Measurements from ENCODE around the gene MUC5AC.
"Not testable (repeated sequence)": the region's sequence is repeated elsewhere in the genome, so short reads cannot be mapped to it uniquely, and the experiment has no call there.

MUC5AC gene

DNA sequence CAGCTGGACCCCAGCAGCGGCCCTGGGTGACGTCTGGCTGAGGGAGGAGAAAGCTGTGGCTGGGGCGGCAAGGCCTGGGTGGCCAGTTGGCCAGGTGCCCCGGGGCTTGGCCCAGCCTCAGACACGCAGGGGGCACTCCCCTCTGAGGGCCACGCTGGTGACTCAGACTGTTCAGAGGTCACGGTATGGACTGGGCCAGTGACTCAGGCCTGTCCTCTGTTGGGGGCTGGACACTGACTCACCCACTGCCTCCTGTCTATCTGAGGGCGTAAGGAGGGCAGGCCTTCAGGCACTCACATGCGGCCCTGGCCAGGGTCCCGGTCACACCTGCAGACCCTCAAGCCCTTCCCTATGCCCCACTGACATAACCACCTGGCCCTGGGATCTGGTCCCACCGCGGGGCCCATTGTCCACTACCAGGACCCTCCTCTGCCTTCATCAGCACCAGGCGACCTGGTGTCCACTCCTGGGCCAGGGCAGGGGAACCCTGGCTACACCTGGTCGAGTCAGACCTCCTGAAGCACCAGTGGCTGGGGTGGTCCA, 3.7 kb upstream of the MUC5AC start:
- Histone ChIP-seq H3K9me3 (ENCODE audit: control insufficient read depth, insufficient read depth, low read length) (no peaks in the 10 kb centered on the region), H3K4me1 (ENCODE audit: control insufficient read depth, insufficient read depth, low read length) (no peaks in the 10 kb centered on the region), H3K36me3 (ENCODE audit: control insufficient read depth, insufficient read depth, low read length) (no peaks in the 10 kb centered on the region), H3K27me3 (ENCODE audit: control insufficient read depth, insufficient read depth, low read length) (no peaks in the 10 kb centered on the region), H3K9ac (ENCODE audit: low read depth, low read length) (no peak overlapping the region), H3K4me3 (ENCODE audit: low read depth, low read length) (no peak overlapping the region)

DNA sequence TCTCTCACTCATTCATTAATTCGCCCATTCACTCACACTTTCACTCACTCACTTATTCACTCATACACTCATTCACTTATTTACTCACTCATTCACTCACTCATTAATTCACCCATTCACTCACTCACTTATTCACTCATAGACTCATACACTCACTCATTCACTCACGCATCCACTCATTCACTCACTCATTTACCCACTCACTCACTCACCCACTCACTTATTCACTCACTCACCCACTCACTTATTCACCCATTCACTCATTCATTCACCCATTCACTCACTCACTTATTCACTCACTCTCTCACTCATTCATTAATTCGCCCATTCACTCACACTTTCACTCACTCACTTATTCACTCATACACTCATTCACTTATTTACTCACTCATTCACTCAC, 3.1 kb upstream of the MUC5AC start:
- H3K36me3 ChIP-seq (ENCODE audit: control insufficient read depth, insufficient read depth, low read length); H3K27me3 ChIP-seq (ENCODE audit: control insufficient read depth, insufficient read depth, low read length); H3K9me3 ChIP-seq (ENCODE audit: control insufficient read depth, insufficient read depth, low read length); H3K4me1 ChIP-seq (ENCODE audit: control insufficient read depth, insufficient read depth, low read length); H3K4me3 ChIP-seq (ENCODE audit: low read depth, low read length); H3K9ac ChIP-seq (ENCODE audit: low read depth, low read length): not testable (repeated sequence)

DNA sequence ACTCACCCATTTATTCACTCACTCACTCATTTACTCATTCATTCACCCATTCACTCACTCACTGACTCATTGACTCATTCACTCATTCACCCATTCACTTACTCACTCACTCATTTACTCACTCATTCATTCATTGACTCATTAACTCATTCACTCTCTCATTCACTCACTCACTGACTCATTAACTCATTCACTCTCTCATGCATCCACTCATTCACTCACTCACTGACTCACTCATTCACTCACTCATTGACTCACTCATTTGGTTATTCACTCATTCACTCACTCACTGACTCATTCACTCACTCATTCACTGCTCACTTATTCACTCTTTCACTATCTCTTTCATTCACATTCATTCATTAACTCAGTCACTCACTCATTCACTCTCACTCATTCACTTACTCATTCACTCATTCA, 2.5 kb upstream of the MUC5AC start:
- H3K4me1 ChIP-seq (ENCODE audit: control insufficient read depth, insufficient read depth, low read length): no peaks in the 10 kb centered on the region
- no peak overlapping the region for H3K4me3 ChIP-seq (ENCODE audit: low read depth, low read length)
- H3K27me3 ChIP-seq (ENCODE audit: control insufficient read depth, insufficient read depth, low read length): no peaks in the 10 kb centered on the region
- no peak overlapping the region for H3K9ac ChIP-seq (ENCODE audit: low read depth, low read length)
- no peaks in the 10 kb centered on the region for H3K9me3 ChIP-seq (ENCODE audit: control insufficient read depth, insufficient read depth, low read length)
- H3K36me3 ChIP-seq (ENCODE audit: control insufficient read depth, insufficient read depth, low read length): no peaks in the 10 kb centered on the region

- Histone ChIP-seq H3K4me3 (ENCODE audit: low read depth, low read length) (no peak overlapping the region), H3K27me3 (ENCODE audit: control insufficient read depth, insufficient read depth, low read length) (no peaks in the 10 kb centered on the region), H3K36me3 (ENCODE audit: control insufficient read depth, insufficient read depth, low read length) (no peaks in the 10 kb centered on the region), H3K4me1 (ENCODE audit: control insufficient read depth, insufficient read depth, low read length) (no peaks in the 10 kb centered on the region), H3K9me3 (ENCODE audit: control insufficient read depth, insufficient read depth, low read length) (no peaks in the 10 kb centered on the region), H3K9ac (ENCODE audit: low read depth, low read length) (no peak overlapping the region)
Observed at GRCh38 chr11:1156506-1157340, 1.0 kb upstream of the MUC5AC start.

GRCh38 chr11:1157341-1157644, 460 bp upstream of the MUC5AC start:
- Histone ChIP-seq H3K4me1 (ENCODE audit: control insufficient read depth, insufficient read depth, low read length) (no peaks in the 10 kb centered on the region), H3K9ac (ENCODE audit: low read depth, low read length) (no peak overlapping the region), H3K36me3 (ENCODE audit: control insufficient read depth, insufficient read depth, low read length) (no peaks in the 10 kb centered on the region), H3K27me3 (ENCODE audit: control insufficient read depth, insufficient read depth, low read length) (no peaks in the 10 kb centered on the region), H3K4me3 (ENCODE audit: low read depth, low read length) (no peak overlapping the region), H3K9me3 (ENCODE audit: control insufficient read depth, insufficient read depth, low read length) (no peaks in the 10 kb centered on the region)

DNA sequence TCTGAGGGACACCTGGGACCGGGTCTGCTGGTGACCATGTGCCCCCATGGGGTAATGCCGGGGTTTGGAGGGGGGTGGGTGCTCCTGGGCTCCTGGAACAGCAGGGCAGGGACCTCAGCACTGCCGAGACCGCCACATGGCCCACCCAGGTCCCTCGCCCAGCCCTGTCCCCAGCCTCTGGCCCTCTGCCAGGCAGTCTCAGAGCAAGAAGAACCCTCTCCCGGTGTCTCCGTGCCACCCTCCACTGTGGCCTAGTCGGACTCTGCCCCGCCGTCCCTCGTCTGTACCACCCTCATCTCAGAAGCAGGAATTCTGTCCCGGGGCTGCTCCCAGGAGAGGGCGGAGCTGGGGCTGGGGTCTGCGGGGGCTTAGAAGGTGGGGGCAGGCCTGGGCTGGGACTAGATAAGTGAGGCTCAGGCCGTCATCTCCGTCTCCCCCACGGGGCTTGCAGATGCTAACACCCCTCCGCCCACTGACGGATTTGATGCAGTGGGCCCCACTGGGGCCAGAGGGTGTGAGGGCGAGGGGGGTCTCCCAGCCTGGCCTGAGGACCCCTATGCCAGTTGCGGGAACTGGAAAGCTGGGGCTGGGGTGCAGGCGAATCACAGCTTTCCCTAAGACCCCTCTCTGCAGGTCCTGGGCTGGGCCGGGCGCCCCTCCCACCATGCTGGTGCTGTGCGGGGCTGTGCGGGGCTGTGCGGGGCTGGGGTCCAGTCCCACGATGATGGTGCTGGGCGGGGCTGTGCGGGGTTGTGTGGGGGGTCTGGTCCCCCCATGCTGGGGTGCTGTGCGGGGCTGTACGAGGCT, 1.1 kb downstream of the MUC5AC start:
- H3K27me3 ChIP-seq (ENCODE audit: control insufficient read depth, insufficient read depth, low read length): no peaks in the 10 kb centered on the region

GRCh38 chr11:1159488-1160220, 1.9 kb downstream of the MUC5AC start:
- not testable (repeated sequence) for H3K4me3 ChIP-seq (ENCODE audit: low read depth, low read length); H3K27me3 ChIP-seq (ENCODE audit: control insufficient read depth, insufficient read depth, low read length); H3K9me3 ChIP-seq (ENCODE audit: control insufficient read depth, insufficient read depth, low read length); H3K36me3 ChIP-seq (ENCODE audit: control insufficient read depth, insufficient read depth, low read length); H3K9ac ChIP-seq (ENCODE audit: low read depth, low read length); H3K4me1 ChIP-seq (ENCODE audit: control insufficient read depth, insufficient read depth, low read length)

More for the DNA sequence above, 1.1 kb downstream of the MUC5AC start:
- no peak overlapping the region for H3K9ac ChIP-seq (ENCODE audit: low read depth, low read length)
- no peaks in the 10 kb centered on the region for H3K9me3 ChIP-seq (ENCODE audit: control insufficient read depth, insufficient read depth, low read length)
- H3K4me1 ChIP-seq (ENCODE audit: control insufficient read depth, insufficient read depth, low read length): no peaks in the 10 kb centered on the region
- H3K36me3 ChIP-seq (ENCODE audit: control insufficient read depth, insufficient read depth, low read length): no peaks in the 10 kb centered on the region
- H3K4me3 ChIP-seq (ENCODE audit: low read depth, low read length): no peak overlapping the region

DNA sequence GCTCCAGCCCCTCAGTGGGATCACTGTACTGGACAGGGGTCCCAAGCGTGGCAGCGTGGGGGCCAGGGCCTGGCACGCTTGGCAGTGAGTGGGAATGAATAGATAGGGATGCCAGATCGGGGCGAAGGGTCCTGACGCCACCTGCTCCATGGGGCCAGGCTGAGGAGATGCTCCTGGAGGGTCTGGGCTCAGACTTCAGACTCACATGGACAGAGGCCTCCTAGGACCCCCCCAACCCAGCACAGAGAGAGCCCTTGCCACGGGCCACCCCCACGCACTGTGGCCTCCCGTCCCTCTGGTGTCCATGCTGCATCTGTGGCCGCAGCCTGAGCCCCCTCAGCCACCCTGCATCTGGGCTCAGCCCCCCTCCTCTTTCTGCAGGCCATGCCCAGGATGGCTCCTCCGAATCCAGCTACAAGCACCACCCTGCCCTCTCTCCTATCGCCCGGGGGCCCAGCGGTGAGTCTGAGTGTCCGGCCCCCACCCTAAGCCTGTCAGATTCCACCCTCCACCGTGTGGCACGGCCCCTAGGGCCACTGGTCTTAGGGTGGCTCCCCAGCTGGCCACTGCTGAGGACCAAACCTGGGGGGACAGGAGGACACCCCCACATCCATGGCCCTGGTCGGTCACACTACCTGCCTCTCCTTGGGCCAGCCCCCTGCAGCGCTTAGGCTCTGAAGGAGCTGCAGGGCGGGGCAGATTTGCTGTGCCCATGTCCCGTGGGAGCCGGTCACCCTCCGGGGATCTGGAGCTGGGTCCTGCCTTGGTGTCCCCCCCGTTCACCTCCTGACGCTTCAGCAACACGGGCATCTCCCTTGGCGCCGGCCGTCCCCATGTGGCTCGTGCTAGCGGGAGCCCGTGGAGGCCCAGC, 2.7 kb downstream of the MUC5AC start:
- H3K9me3 ChIP-seq (ENCODE audit: control insufficient read depth, insufficient read depth, low read length): no peaks in the 10 kb centered on the region
- no peaks in the 10 kb centered on the region for H3K4me1 ChIP-seq (ENCODE audit: control insufficient read depth, insufficient read depth, low read length)
- H3K9ac ChIP-seq (ENCODE audit: low read depth, low read length): no peak overlapping the region
- H3K36me3 ChIP-seq (ENCODE audit: control insufficient read depth, insufficient read depth, low read length): no peaks in the 10 kb centered on the region
- H3K27me3 ChIP-seq (ENCODE audit: control insufficient read depth, insufficient read depth, low read length): no peaks in the 10 kb centered on the region
- H3K4me3 ChIP-seq (ENCODE audit: low read depth, low read length): no peak overlapping the region

- no peaks in the 10 kb centered on the region for H3K9me3 ChIP-seq (ENCODE audit: control insufficient read depth, insufficient read depth, low read length)
Observed at GRCh38 chr11:1161410-1162137, 3.8 kb downstream of the MUC5AC start.

GRCh38 chr11:1162138-1162475, 4.4 kb downstream of the MUC5AC start:
- H3K9ac ChIP-seq (ENCODE audit: low read depth, low read length): no peak overlapping the region
- no peak overlapping the region for H3K4me3 ChIP-seq (ENCODE audit: low read depth, low read length)
- no peaks in the 10 kb centered on the region for H3K4me1 ChIP-seq (ENCODE audit: control insufficient read depth, insufficient read depth, low read length)
- no peaks in the 10 kb centered on the region for H3K27me3 ChIP-seq (ENCODE audit: control insufficient read depth, insufficient read depth, low read length)
- no peaks in the 10 kb centered on the region for H3K36me3 ChIP-seq (ENCODE audit: control insufficient read depth, insufficient read depth, low read length)
- no peaks in the 10 kb centered on the region for H3K9me3 ChIP-seq (ENCODE audit: control insufficient read depth, insufficient read depth, low read length)

More at GRCh38 chr11:1161410-1162137, 3.8 kb downstream of the MUC5AC start:
- Histone ChIP-seq H3K4me3 (ENCODE audit: low read depth, low read length) (no peak overlapping the region), H3K4me1 (ENCODE audit: control insufficient read depth, insufficient read depth, low read length) (no peaks in the 10 kb centered on the region), H3K27me3 (ENCODE audit: control insufficient read depth, insufficient read depth, low read length) (no peaks in the 10 kb centered on the region), H3K9ac (ENCODE audit: low read depth, low read length) (no peak overlapping the region), H3K36me3 (ENCODE audit: control insufficient read depth, insufficient read depth, low read length) (no peaks in the 10 kb centered on the region)

All from iPS-15b (cell line).